ENCODE data around the gene GALK2. TPM values are rescaled to one million over a fixed set of nuclear protein-coding genes. Genes with fewer than 3 reads are reported as not detected.
"Not testable (repeated sequence)": the region's sequence is repeated elsewhere in the genome, so short reads cannot be mapped to it uniquely, and the experiment has no call there.

The GALK2 gene
- total RNA-seq, 1 donor from 2014 or later, result 27.9 TPM

- intact Hi-C loops (cut with DNase I); DNase-seq (ENCODE audit: low spot score): not testable (repeated sequence)
These were observed 95.1 kb downstream of the GALK2 start for GRCh38 chr15:49265117-49265516.

- no peak for DNase-seq (ENCODE audit: low spot score)
- intact Hi-C loops (cut with DNase I), result no loop called here
These were observed 95.9 kb downstream of the GALK2 start for GRCh38 chr15:49265911-49266310.

- no peak for DNase-seq (ENCODE audit: low spot score)
- intact Hi-C loops (cut with DNase I), result no loop called here
These were observed 100.7 kb downstream of the GALK2 start for GRCh38 chr15:49270541-49271421.

GRCh38 chr15:49273734-49274318, 103.8 kb downstream of the GALK2 start:
- intact Hi-C loops (cut with DNase I), result no loop called here
- no peak for DNase-seq (ENCODE audit: low spot score)

GRCh38 chr15:49278751-49279150, 108.7 kb downstream of the GALK2 start:
- no peak for DNase-seq (ENCODE audit: low spot score)
- intact Hi-C loops (cut with DNase I), result no loop called here

GRCh38 chr15:49279521-49280456, 109.7 kb downstream of the GALK2 start:
- intact Hi-C loops (cut with DNase I), result no loop called here
- DNase-seq (ENCODE audit: low spot score), result no peak

- no peak for DNase-seq (ENCODE audit: low spot score)
- intact Hi-C loops (cut with DNase I), result no loop called here
These were observed 112.3 kb downstream of the GALK2 start for GRCh38 chr15:49282366-49282765.

- DNase-seq (ENCODE audit: low spot score), result no peak
- intact Hi-C loops (cut with DNase I), result no loop called here
These were observed 116.8 kb downstream of the GALK2 start for GRCh38 chr15:49286649-49287404.

- intact Hi-C loops (cut with DNase I), result no loop called here
- no peak for DNase-seq (ENCODE audit: low spot score)
These were observed 117.4 kb downstream of the GALK2 start for GRCh38 chr15:49287481-49287880.

GRCh38 chr15:49288391-49288790, 118.3 kb downstream of the GALK2 start:
- intact Hi-C loops (cut with DNase I), result no loop called here
- no peak for DNase-seq (ENCODE audit: low spot score)

GRCh38 chr15:49290191-49290590, 120.1 kb downstream of the GALK2 start:
- intact Hi-C loops (cut with DNase I), result no loop called here
- DNase-seq (ENCODE audit: low spot score), result no peak

GRCh38 chr15:49293941-49294340, 123.9 kb downstream of the GALK2 start:
- DNase-seq (ENCODE audit: low spot score), result no peak
- intact Hi-C loops (cut with DNase I), result no loop called here

- intact Hi-C loops (cut with DNase I), result no loop called here
- no peak for DNase-seq (ENCODE audit: low spot score)
These were observed 126.2 kb downstream of the GALK2 start for GRCh38 chr15:49296258-49296657.

GRCh38 chr15:49297584-49297983, 127.5 kb downstream of the GALK2 start:
- intact Hi-C loops (cut with DNase I), result no loop called here
- DNase-seq (ENCODE audit: low spot score), result no peak

- no peak for DNase-seq (ENCODE audit: low spot score)
- intact Hi-C loops (cut with DNase I), result no loop called here
These were observed 130.8 kb downstream of the GALK2 start for GRCh38 chr15:49300856-49301255.

- no peak for DNase-seq (ENCODE audit: low spot score)
- intact Hi-C loops (cut with DNase I), result no loop called here
These were observed 131.5 kb downstream of the GALK2 start for GRCh38 chr15:49301562-49301961.

GRCh38 chr15:49303003-49303402, 133.0 kb downstream of the GALK2 start:
- intact Hi-C loops (cut with DNase I), result no loop called here
- DNase-seq (ENCODE audit: low spot score), result no peak

- intact Hi-C loops (cut with DNase I), result no loop called here
- DNase-seq (ENCODE audit: low spot score), result no peak
These were observed 136.5 kb downstream of the GALK2 start for GRCh38 chr15:49306551-49306950.

GRCh38 chr15:49308686-49309085, 138.6 kb downstream of the GALK2 start:
- intact Hi-C loops (cut with DNase I), result no loop called here
- DNase-seq (ENCODE audit: low spot score), result no peak
